HG03439 (cell line): ENCODE data around the gene IGDCC3.

Experiments
- ATAC-seq: cut with Tn5 transposase; IDR thresholded peaks from one replicate; pipeline ENCODE4 v1.9.1; 2021; ENCODE audit warnings: mild to moderate bottlenecking, moderate library complexity; ENCODE audit not compliant: unreplicated experiment

IGDCC3 gene

GRCh38 chr15:65329984-65330735 is 47.6 kb downstream of the IGDCC3 start:
- ATAC-seq, result no peak

- ATAC-seq, result no peak
Observed at GRCh38 chr15:65329288-65329983, 48.4 kb downstream of the IGDCC3 start.

GRCh38 chr15:65328506-65329287 is 49.1 kb downstream of the IGDCC3 start:
- ATAC-seq, result no peak

- ATAC-seq, result no peak
Observed at GRCh38 chr15:65327651-65328393, 50.0 kb downstream of the IGDCC3 start.

- ATAC-seq, result no peak
Observed at GRCh38 chr15:65326818-65327217, 51.0 kb downstream of the IGDCC3 start.

GRCh38 chr15:65326117-65326526 is 51.7 kb downstream of the IGDCC3 start:
- ATAC-seq, result no peak

- no peak for ATAC-seq
Observed at GRCh38 chr15:65323071-65323511, 54.7 kb downstream of the IGDCC3 start.

- ATAC-seq, result no peak
Observed at GRCh38 chr15:65318870-65319356, 58.9 kb downstream of the IGDCC3 start.

GRCh38 chr15:65312400-65312916 is 65.3 kb downstream of the IGDCC3 start:
- ATAC-seq, result no peak

GRCh38 chr15:65311760-65312159 is 66.0 kb downstream of the IGDCC3 start:
- no peak for ATAC-seq

GRCh38 chr15:65310431-65311137 is 67.2 kb downstream of the IGDCC3 start:
- no peak for ATAC-seq

- no peak for ATAC-seq
Observed at GRCh38 chr15:65309882-65310418, 67.9 kb downstream of the IGDCC3 start.

GRCh38 chr15:65307978-65308377 is 69.8 kb downstream of the IGDCC3 start:
- no peak for ATAC-seq

GRCh38 chr15:65306551-65306950 is 71.3 kb downstream of the IGDCC3 start:
- ATAC-seq, result no peak

GRCh38 chr15:65305776-65306175 is 72.0 kb downstream of the IGDCC3 start:
- ATAC-seq, result no peak

GRCh38 chr15:65305150-65305758 is 72.5 kb downstream of the IGDCC3 start:
- no peak for ATAC-seq

GRCh38 chr15:65304381-65305149 is 73.2 kb downstream of the IGDCC3 start, which contains the start of gene RNU5B-1:
Gene RNU5B-1, plus strand, starts transcription at chr15:65304677.
- peak; percentile 68 for ATAC-seq

- no peak for ATAC-seq
Observed at GRCh38 chr15:65303687-65304380, 74.0 kb downstream of the IGDCC3 start.
